A549 (cell line): Measurements from ENCODE around the gene LMTK3.

Experiments used
- CEBPB ChIP-seq, 2 experiments: fragments of >200 bp in 1 of 2; sonication (Bioruptor Twin) in 1 of 2; formaldehyde crosslinking in 1 of 2; IDR thresholded peaks; 2 replicates each; pipeline ENCODE4 v1.6.1; 2012 to 2016
- EHMT2 ChIP-seq: fragments of 200-600 bp; sonication (generic); IDR thresholded peaks from 2 replicates; pipeline ENCODE4 v1.6.1; 2016; ENCODE audit warnings: antibody characterized with exemption, low read depth, mild to moderate bottlenecking, moderate library complexity
- ESRRA ChIP-seq: fragments of 150-350 bp; IDR thresholded peaks from 2 replicates; pipeline ENCODE4 v1.6.1; 2014; ENCODE audit warnings: mild to moderate bottlenecking, low read length, borderline replicate concordance
- MAFK ChIP-seq: fragments of 450-650 bp; IDR thresholded peaks from 2 replicates; pipeline ENCODE4 v1.6.1; 2014; ENCODE audit not compliant: partially characterized antibody
- MAZ ChIP-seq: fragments of 150-350 bp; IDR thresholded peaks from 2 replicates; pipeline ENCODE4 v1.6.1; 2014; ENCODE audit warnings: antibody characterized with exemption, low read depth, low read length, borderline replicate concordance
- POLR2A ChIP-seq: IDR thresholded peaks from 2 replicates; pipeline ENCODE4 v1.6.1; 2012; ENCODE audit warnings: mild to moderate bottlenecking, low read length
- RAD21 ChIP-seq, 2 experiments: fragments of >200 bp in 1 of 2; sonication (Bioruptor Twin) in 1 of 2; formaldehyde crosslinking in 1 of 2; IDR thresholded peaks in 1 of 2; conservative IDR thresholded peaks in 1 of 2; 2 replicates in 1 of 2; 3 replicates in 1 of 2; pipeline ENCODE4 v1.6.1; 2012 to 2018; ENCODE audit warnings: inconsistent platforms in 1 of 2
- RCOR1 ChIP-seq: fragments of 150-350 bp; IDR thresholded peaks from 2 replicates; pipeline ENCODE4 v1.6.1; 2014; ENCODE audit warnings: antibody characterized with exemption, low read length, low read depth
- ZNF302 ChIP-seq: fragments of 250-450 bp; sonication (Bioruptor Pico); IDR thresholded peaks from 2 replicates; pipeline ENCODE4 v1.9.0; 2021; ENCODE audit warnings: inconsistent platforms, mild to moderate bottlenecking, moderate library complexity
- TF ChIP-seq, protein P1 (sequence below): fragments of >200 bp; sonication (Bioruptor Twin); formaldehyde crosslinking; IDR thresholded peaks from 3 replicates; pipeline ENCODE4 v1.5.1; 2016
- TF ChIP-seq, protein P2 (sequence below): IDR thresholded peaks from 2 replicates; pipeline ENCODE4 v1.6.1; 2012

DNA sequence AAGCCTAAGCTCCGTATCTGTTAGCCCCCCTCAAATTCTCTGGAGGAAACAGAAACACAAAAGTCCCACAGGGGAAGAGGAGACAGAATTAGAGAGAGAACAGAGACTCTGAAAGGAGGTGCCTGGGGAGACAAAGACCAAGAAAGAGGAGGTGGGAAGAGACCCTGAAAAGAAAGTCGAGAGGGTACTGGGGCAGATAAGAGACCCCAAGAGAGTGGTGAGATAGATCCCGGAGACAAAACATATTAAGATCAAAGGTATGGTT, 66.8 kb downstream of the LMTK3 start:
- TF ChIP-seq MAFK = no peak
- TF ChIP-seq, protein P1, sequence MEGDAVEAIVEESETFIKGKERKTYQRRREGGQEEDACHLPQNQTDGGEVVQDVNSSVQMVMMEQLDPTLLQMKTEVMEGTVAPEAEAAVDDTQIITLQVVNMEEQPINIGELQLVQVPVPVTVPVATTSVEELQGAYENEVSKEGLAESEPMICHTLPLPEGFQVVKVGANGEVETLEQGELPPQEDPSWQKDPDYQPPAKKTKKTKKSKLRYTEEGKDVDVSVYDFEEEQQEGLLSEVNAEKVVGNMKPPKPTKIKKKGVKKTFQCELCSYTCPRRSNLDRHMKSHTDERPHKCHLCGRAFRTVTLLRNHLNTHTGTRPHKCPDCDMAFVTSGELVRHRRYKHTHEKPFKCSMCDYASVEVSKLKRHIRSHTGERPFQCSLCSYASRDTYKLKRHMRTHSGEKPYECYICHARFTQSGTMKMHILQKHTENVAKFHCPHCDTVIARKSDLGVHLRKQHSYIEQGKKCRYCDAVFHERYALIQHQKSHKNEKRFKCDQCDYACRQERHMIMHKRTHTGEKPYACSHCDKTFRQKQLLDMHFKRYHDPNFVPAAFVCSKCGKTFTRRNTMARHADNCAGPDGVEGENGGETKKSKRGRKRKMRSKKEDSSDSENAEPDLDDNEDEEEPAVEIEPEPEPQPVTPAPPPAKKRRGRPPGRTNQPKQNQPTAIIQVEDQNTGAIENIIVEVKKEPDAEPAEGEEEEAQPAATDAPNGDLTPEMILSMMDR = no peak
- no peak for TF ChIP-seq RAD21 (conservative IDR thresholded peaks at IDR 0.05 in 1 of 2, IDR thresholded peaks at IDR 0.05 in 1 of 2)
- TF ChIP-seq CEBPB (IDR thresholded peaks at IDR 0.05) = no peak
- no peak for TF ChIP-seq RCOR1
- no peak for TF ChIP-seq ESRRA
- TF ChIP-seq EHMT2 = no peak
- no peak for TF ChIP-seq MAZ
- TF ChIP-seq ZNF302 = no peak
- no peak for TF ChIP-seq POLR2A
- TF ChIP-seq, protein P2, sequence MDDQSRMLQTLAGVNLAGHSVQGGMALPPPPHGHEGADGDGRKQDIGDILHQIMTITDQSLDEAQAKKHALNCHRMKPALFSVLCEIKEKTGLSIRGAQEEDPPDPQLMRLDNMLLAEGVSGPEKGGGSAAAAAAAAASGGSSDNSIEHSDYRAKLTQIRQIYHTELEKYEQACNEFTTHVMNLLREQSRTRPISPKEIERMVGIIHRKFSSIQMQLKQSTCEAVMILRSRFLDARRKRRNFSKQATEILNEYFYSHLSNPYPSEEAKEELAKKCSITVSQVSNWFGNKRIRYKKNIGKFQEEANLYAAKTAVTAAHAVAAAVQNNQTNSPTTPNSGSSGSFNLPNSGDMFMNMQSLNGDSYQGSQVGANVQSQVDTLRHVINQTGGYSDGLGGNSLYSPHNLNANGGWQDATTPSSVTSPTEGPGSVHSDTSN = no peak
